H1 (cell line): ENCODE results near the gene SPC25. TPM values are rescaled to one million over a fixed set of nuclear protein-coding genes. Genes with fewer than 3 reads are reported as not detected.

ENCODE experiments used
- polyA plus RNA-seq, 7 experiments: library from polyadenylated mRNA; depleted of rRNA in 3 of 7; stranded (reverse) in 5 of 7; unstranded in 2 of 7; fragments of >200 nt in 5 of 7; fragments of 200-250 nt in 2 of 7; gene quantifications; 1 replicate in 5 of 7; 2 replicates in 1 of 7; 4 replicates in 1 of 7; pipeline versions ENCODE4 v1.2.1 to v1.2.3, GENCODE V29; 2011 to 2013; ENCODE audit warnings: missing spikeins in 2 of 7, mixed read lengths in 2 of 7
- total RNA-seq: library from RNA; stranded (reverse); fragmentation: NEBNext Ultra II Directional; extraction: Animal tissue kit (Norgen Biotek cat#: 25700); gene quantifications from 2 replicates; pipeline ENCODE4 v1.2.1, GENCODE V29; 2021
- TF ChIP-seq, protein P1 (sequence below): fragments of 300-600 bp; sonication (generic); IDR thresholded peaks from 2 replicates; pipeline ENCODE4 v1.7.1; 2012; ENCODE audit warnings: low read length, moderate library complexity, mild to moderate bottlenecking, inconsistent platforms; ENCODE audit not compliant: insufficient replicate concordance

SPC25 gene
- total and polyA plus RNA-seq, 2 of the 8 experiments (the other 6 are each of a cell fraction or from before 2014, with no cell fraction given): 21.0 to 34.7 TPM

DNA sequence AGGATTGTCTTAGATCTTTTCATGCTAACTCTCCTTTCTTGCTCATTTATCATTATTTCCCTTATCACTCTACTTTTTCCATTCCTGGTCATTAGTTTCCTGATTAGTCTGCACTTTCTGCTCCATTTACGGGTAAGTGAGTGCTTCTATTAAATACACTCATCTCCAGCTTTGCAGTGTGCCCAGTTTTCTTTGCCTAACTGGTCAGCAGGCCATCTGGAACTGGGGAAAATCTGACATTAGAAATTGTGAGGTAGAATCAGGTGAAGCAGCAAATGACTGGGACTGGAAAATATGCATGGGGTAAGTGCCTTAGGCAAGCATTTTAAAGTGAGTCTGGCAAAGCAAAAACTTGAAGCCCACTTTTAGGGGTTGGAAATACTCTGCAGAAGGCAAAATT, 40.0 kb upstream of the SPC25 start (continued):
- TF ChIP-seq, protein P1, sequence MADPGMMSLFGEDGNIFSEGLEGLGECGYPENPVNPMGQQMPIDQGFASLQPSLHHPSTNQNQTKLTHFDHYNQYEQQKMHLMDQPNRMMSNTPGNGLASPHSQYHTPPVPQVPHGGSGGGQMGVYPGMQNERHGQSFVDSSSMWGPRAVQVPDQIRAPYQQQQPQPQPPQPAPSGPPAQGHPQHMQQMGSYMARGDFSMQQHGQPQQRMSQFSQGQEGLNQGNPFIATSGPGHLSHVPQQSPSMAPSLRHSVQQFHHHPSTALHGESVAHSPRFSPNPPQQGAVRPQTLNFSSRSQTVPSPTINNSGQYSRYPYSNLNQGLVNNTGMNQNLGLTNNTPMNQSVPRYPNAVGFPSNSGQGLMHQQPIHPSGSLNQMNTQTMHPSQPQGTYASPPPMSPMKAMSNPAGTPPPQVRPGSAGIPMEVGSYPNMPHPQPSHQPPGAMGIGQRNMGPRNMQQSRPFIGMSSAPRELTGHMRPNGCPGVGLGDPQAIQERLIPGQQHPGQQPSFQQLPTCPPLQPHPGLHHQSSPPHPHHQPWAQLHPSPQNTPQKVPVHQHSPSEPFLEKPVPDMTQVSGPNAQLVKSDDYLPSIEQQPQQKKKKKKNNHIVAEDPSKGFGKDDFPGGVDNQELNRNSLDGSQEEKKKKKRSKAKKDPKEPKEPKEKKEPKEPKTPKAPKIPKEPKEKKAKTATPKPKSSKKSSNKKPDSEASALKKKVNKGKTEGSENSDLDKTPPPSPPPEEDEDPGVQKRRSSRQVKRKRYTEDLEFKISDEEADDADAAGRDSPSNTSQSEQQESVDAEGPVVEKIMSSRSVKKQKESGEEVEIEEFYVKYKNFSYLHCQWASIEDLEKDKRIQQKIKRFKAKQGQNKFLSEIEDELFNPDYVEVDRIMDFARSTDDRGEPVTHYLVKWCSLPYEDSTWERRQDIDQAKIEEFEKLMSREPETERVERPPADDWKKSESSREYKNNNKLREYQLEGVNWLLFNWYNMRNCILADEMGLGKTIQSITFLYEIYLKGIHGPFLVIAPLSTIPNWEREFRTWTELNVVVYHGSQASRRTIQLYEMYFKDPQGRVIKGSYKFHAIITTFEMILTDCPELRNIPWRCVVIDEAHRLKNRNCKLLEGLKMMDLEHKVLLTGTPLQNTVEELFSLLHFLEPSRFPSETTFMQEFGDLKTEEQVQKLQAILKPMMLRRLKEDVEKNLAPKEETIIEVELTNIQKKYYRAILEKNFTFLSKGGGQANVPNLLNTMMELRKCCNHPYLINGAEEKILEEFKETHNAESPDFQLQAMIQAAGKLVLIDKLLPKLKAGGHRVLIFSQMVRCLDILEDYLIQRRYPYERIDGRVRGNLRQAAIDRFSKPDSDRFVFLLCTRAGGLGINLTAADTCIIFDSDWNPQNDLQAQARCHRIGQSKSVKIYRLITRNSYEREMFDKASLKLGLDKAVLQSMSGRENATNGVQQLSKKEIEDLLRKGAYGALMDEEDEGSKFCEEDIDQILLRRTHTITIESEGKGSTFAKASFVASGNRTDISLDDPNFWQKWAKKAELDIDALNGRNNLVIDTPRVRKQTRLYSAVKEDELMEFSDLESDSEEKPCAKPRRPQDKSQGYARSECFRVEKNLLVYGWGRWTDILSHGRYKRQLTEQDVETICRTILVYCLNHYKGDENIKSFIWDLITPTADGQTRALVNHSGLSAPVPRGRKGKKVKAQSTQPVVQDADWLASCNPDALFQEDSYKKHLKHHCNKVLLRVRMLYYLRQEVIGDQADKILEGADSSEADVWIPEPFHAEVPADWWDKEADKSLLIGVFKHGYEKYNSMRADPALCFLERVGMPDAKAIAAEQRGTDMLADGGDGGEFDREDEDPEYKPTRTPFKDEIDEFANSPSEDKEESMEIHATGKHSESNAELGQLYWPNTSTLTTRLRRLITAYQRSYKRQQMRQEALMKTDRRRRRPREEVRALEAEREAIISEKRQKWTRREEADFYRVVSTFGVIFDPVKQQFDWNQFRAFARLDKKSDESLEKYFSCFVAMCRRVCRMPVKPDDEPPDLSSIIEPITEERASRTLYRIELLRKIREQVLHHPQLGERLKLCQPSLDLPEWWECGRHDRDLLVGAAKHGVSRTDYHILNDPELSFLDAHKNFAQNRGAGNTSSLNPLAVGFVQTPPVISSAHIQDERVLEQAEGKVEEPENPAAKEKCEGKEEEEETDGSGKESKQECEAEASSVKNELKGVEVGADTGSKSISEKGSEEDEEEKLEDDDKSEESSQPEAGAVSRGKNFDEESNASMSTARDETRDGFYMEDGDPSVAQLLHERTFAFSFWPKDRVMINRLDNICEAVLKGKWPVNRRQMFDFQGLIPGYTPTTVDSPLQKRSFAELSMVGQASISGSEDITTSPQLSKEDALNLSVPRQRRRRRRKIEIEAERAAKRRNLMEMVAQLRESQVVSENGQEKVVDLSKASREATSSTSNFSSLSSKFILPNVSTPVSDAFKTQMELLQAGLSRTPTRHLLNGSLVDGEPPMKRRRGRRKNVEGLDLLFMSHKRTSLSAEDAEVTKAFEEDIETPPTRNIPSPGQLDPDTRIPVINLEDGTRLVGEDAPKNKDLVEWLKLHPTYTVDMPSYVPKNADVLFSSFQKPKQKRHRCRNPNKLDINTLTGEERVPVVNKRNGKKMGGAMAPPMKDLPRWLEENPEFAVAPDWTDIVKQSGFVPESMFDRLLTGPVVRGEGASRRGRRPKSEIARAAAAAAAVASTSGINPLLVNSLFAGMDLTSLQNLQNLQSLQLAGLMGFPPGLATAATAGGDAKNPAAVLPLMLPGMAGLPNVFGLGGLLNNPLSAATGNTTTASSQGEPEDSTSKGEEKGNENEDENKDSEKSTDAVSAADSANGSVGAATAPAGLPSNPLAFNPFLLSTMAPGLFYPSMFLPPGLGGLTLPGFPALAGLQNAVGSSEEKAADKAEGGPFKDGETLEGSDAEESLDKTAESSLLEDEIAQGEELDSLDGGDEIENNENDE: no peak
- TF ChIP-seq, all 59 proteins: peak for 0
